Measurements from ENCODE around the gene TNFAIP3.

Gene TNFAIP3

GRCh38 chr6:137915790-137916189 is 48.7 kb downstream of the TNFAIP3 start:
- ChIA-PET CTCF (interaction anchor here (1.6 kb wide), 1 partner anchor 9 kb away, joined by 5 read pairs; no protein-coding TSS in a partner anchor), POLR2A (no interaction called here)
- WGBS (ENCODE audit: insufficient coverage) = 100% methylated on average over 2 of the region's 4 CpGs
- DNase-seq = no peak
- Histone ChIP-seq H3K4me3 (ENCODE audit: control insufficient read depth in 1 of 7, extremely low read depth in 1 of 7, insufficient read depth in 4 of 7, low read depth in 2 of 7, low read length in 6 of 7) (no peak overlapping the region), H3K9me3 (ENCODE audit: control extremely low read depth in 1 of 5, control insufficient read depth in 4 of 5, insufficient read depth in 2 of 5, low read depth in 1 of 5, low read length in 4 of 5) (peaks cover 0 to 2% (median 0%) of the 10 kb centered on the region in 5 experiments), H3K27me3 (replicated peaks in 2 of 5; ENCODE audit: control insufficient read depth in 4 of 5, insufficient read depth in 5 of 5, low read length in 4 of 5) (no peaks in the 10 kb centered on the region), H3K36me3 (ENCODE audit: control insufficient read depth in 4 of 4, insufficient read depth in 4 of 4, low read length in 3 of 4) (no peaks in the 10 kb centered on the region), H3K27ac (ENCODE audit: insufficient read depth in 1 of 2, low read depth in 1 of 2, low read length in 2 of 2, poor library complexity in 1 of 2, severe bottlenecking in 2 of 2) (no peak overlapping the region), H3K4me1 (ENCODE audit: control extremely low read depth in 1 of 4, control insufficient read depth in 4 of 4, insufficient read depth in 4 of 4, low read length in 3 of 4) (peaks cover 21 to 27% (median 22%) of the 10 kb centered on the region in 4 experiments)

- CTCF ChIA-PET = interaction anchor here (1.6 kb wide), 1 partner anchor 209 kb away, joined by 5 read pairs; no protein-coding TSS in a partner anchor
- no CpG with 5 or more reads among the region's 1 CpG for WGBS (ENCODE audit: insufficient coverage)
- no peaks in the 10 kb centered on the region for H3K36me3 ChIP-seq (ENCODE audit: control insufficient read depth in 4 of 4, insufficient read depth in 4 of 4, low read length in 3 of 4)
- no peak for DNase-seq
- POLR2A ChIA-PET = interaction anchor here (0.7 kb wide), 1 partner anchor 55 kb away, joined by 3 read pairs; no protein-coding TSS in a partner anchor
- no peak overlapping the region for H3K4me3 ChIP-seq (ENCODE audit: control insufficient read depth in 1 of 7, extremely low read depth in 1 of 7, insufficient read depth in 4 of 7, low read depth in 2 of 7, low read length in 6 of 7)
- no peaks in the 10 kb centered on the region for H3K27me3 ChIP-seq (replicated peaks in 2 of 5; ENCODE audit: control insufficient read depth in 4 of 5, insufficient read depth in 5 of 5, low read length in 4 of 5)
- H3K9me3 ChIP-seq (ENCODE audit: control extremely low read depth in 1 of 5, control insufficient read depth in 4 of 5, insufficient read depth in 2 of 5, low read depth in 1 of 5, low read length in 4 of 5) = peaks cover 0 to 2% (median 0%) of the 10 kb centered on the region in 5 experiments
- peaks cover 5 to 9% (median 7%) of the 10 kb centered on the region in 4 experiments for H3K4me1 ChIP-seq (ENCODE audit: control extremely low read depth in 1 of 4, control insufficient read depth in 4 of 4, insufficient read depth in 4 of 4, low read length in 3 of 4)
- no peak overlapping the region for H3K27ac ChIP-seq (ENCODE audit: insufficient read depth in 1 of 2, low read depth in 1 of 2, low read length in 2 of 2, poor library complexity in 1 of 2, severe bottlenecking in 2 of 2)
Observed at GRCh38 chr6:137917551-137918325, 50.7 kb downstream of the TNFAIP3 start.

GRCh38 chr6:137919502-137919823 is 52.4 kb downstream of the TNFAIP3 start:
- 96% methylated on average over 3 of the region's 3 CpGs for WGBS (ENCODE audit: insufficient coverage)
- Histone ChIP-seq H3K36me3 (ENCODE audit: control insufficient read depth in 4 of 4, insufficient read depth in 4 of 4, low read length in 3 of 4) (no peaks in the 10 kb centered on the region), H3K27ac (ENCODE audit: insufficient read depth in 1 of 2, low read depth in 1 of 2, low read length in 2 of 2, poor library complexity in 1 of 2, severe bottlenecking in 2 of 2) (peak overlapping the region in 1 of 2 experiments; percentile 17), H3K27me3 (replicated peaks in 2 of 5; ENCODE audit: control insufficient read depth in 4 of 5, insufficient read depth in 5 of 5, low read length in 4 of 5) (no peaks in the 10 kb centered on the region), H3K9me3 (ENCODE audit: control extremely low read depth in 1 of 5, control insufficient read depth in 4 of 5, insufficient read depth in 2 of 5, low read depth in 1 of 5, low read length in 4 of 5) (no peaks in the 10 kb centered on the region), H3K4me3 (ENCODE audit: control insufficient read depth in 1 of 7, extremely low read depth in 1 of 7, insufficient read depth in 4 of 7, low read depth in 2 of 7, low read length in 6 of 7) (no peak overlapping the region), H3K4me1 (ENCODE audit: control extremely low read depth in 1 of 4, control insufficient read depth in 4 of 4, insufficient read depth in 4 of 4, low read length in 3 of 4) (peaks cover 6 to 9% (median 7%) of the 10 kb centered on the region in 4 experiments)
- DNase-seq = no peak
- ChIA-PET CTCF (interaction anchor here (1.0 to 3.2 kb wide), 5 partner anchors 8 to 213 kb away, joined by 3 to 14 read pairs (median 4); no protein-coding TSS in a partner anchor), POLR2A (interaction anchor here (1.2 kb wide), 1 partner anchor 9 kb away, joined by 4 read pairs; no protein-coding TSS in a partner anchor)

GRCh38 chr6:137919837-137920730 is 53.0 kb downstream of the TNFAIP3 start:
- Histone ChIP-seq H3K4me3 (ENCODE audit: control insufficient read depth in 1 of 7, extremely low read depth in 1 of 7, insufficient read depth in 4 of 7, low read depth in 2 of 7, low read length in 6 of 7) (no peak overlapping the region), H3K27ac (ENCODE audit: insufficient read depth in 1 of 2, low read depth in 1 of 2, low read length in 2 of 2, poor library complexity in 1 of 2, severe bottlenecking in 2 of 2) (peak overlapping the region in 1 of 2 experiments; percentile 17), H3K4me1 (ENCODE audit: control extremely low read depth in 1 of 4, control insufficient read depth in 4 of 4, insufficient read depth in 4 of 4, low read length in 3 of 4) (peaks cover 5 to 11% (median 7%) of the 10 kb centered on the region in 4 experiments), H3K27me3 (replicated peaks in 2 of 5; ENCODE audit: control insufficient read depth in 4 of 5, insufficient read depth in 5 of 5, low read length in 4 of 5) (no peaks in the 10 kb centered on the region), H3K9me3 (ENCODE audit: control extremely low read depth in 1 of 5, control insufficient read depth in 4 of 5, insufficient read depth in 2 of 5, low read depth in 1 of 5, low read length in 4 of 5) (no peaks in the 10 kb centered on the region), H3K36me3 (ENCODE audit: control insufficient read depth in 4 of 4, insufficient read depth in 4 of 4, low read length in 3 of 4) (no peaks in the 10 kb centered on the region)
- CTCF ChIA-PET = interaction anchor here (1.0 to 3.2 kb wide), 9 partner anchors 9 to 214 kb away, joined by 3 to 14 read pairs (median 3); no protein-coding TSS in a partner anchor
- DNase-seq = peak in 1 of 3 donors; percentile 41
- POLR2A ChIA-PET = interaction anchor here (0.7 to 1.2 kb wide), 2 partner anchors 10 to 699 kb away, joined by 3 to 4 read pairs; no protein-coding TSS in a partner anchor
- 78% methylated on average over 8 of the region's 8 CpGs for WGBS (ENCODE audit: insufficient coverage)

GRCh38 chr6:137921823-137922222 is 54.8 kb downstream of the TNFAIP3 start:
- Histone ChIP-seq H3K27me3 (replicated peaks in 2 of 5; ENCODE audit: control insufficient read depth in 4 of 5, insufficient read depth in 5 of 5, low read length in 4 of 5) (no peaks in the 10 kb centered on the region), H3K36me3 (ENCODE audit: control insufficient read depth in 4 of 4, insufficient read depth in 4 of 4, low read length in 3 of 4) (no peaks in the 10 kb centered on the region), H3K27ac (ENCODE audit: insufficient read depth in 1 of 2, low read depth in 1 of 2, low read length in 2 of 2, poor library complexity in 1 of 2, severe bottlenecking in 2 of 2) (no peak overlapping the region), H3K4me3 (ENCODE audit: control insufficient read depth in 1 of 7, extremely low read depth in 1 of 7, insufficient read depth in 4 of 7, low read depth in 2 of 7, low read length in 6 of 7) (no peak overlapping the region), H3K4me1 (ENCODE audit: control extremely low read depth in 1 of 4, control insufficient read depth in 4 of 4, insufficient read depth in 4 of 4, low read length in 3 of 4) (peaks cover 12 to 28% (median 22%) of the 10 kb centered on the region in 4 experiments), H3K9me3 (ENCODE audit: control extremely low read depth in 1 of 5, control insufficient read depth in 4 of 5, insufficient read depth in 2 of 5, low read depth in 1 of 5, low read length in 4 of 5) (no peaks in the 10 kb centered on the region)
- POLR2A ChIA-PET = no interaction called here
- DNase-seq = peak in 2 of 3 donors; percentile 36 to 38
- 91% methylated on average over 5 of the region's 5 CpGs for WGBS (ENCODE audit: insufficient coverage)
- CTCF ChIA-PET = interaction anchor here (1.0 to 3.2 kb wide), 4 partner anchors 14 to 217 kb away, joined by 3 to 14 read pairs (median 4); no protein-coding TSS in a partner anchor

- Histone ChIP-seq H3K27me3 (replicated peaks in 2 of 5; ENCODE audit: control insufficient read depth in 4 of 5, insufficient read depth in 5 of 5, low read length in 4 of 5) (no peaks in the 10 kb centered on the region), H3K4me3 (ENCODE audit: control insufficient read depth in 1 of 7, extremely low read depth in 1 of 7, insufficient read depth in 4 of 7, low read depth in 2 of 7, low read length in 6 of 7) (no peak overlapping the region), H3K9me3 (ENCODE audit: control extremely low read depth in 1 of 5, control insufficient read depth in 4 of 5, insufficient read depth in 2 of 5, low read depth in 1 of 5, low read length in 4 of 5) (no peaks in the 10 kb centered on the region), H3K27ac (ENCODE audit: insufficient read depth in 1 of 2, low read depth in 1 of 2, low read length in 2 of 2, poor library complexity in 1 of 2, severe bottlenecking in 2 of 2) (no peak overlapping the region), H3K4me1 (ENCODE audit: control extremely low read depth in 1 of 4, control insufficient read depth in 4 of 4, insufficient read depth in 4 of 4, low read length in 3 of 4) (peaks cover 26 to 51% (median 44%) of the 10 kb centered on the region in 4 experiments), H3K36me3 (ENCODE audit: control insufficient read depth in 4 of 4, insufficient read depth in 4 of 4, low read length in 3 of 4) (no peaks in the 10 kb centered on the region)
- WGBS (ENCODE audit: insufficient coverage) = 100% methylated on average over 2 of the region's 4 CpGs
- ChIA-PET POLR2A (interaction anchor here (0.8 kb wide), 1 partner anchor 53 kb away, joined by 3 read pairs; no protein-coding TSS in a partner anchor), CTCF (interaction anchor here (0.8 to 5.6 kb wide), 12 partner anchors 8 to 216 kb away, joined by 3 to 33 read pairs (median 4); no protein-coding TSS in a partner anchor)
- no peak for DNase-seq
Observed at GRCh38 chr6:137923866-137924653, 57.0 kb downstream of the TNFAIP3 start.

Data from common myeloid progenitor, CD34-positive (primary cell).